Stimulated activated naive CD4-positive, alpha-beta T cell treated with Interleukin-2 at 50 U/mL for 16 hours (primary cell): ENCODE results near the gene TP53AIP1.

Experiments used
- DNase-seq: peaks from one replicate; lab custom pipeline; 2025; lab: John Stamatoyannopoulos, UW

The TP53AIP1 gene

GRCh38 chr11:128942817-128943427, at the start of gene TP53AIP1:
TSS of gene TP53AIP1 (minus strand) at chr11:128942871. CDS start at chr11:128937818, 5,053 bp downstream.
- no peak for DNase-seq

GRCh38 chr11:128988242-128988970, 45.7 kb upstream of the TP53AIP1 start:
- no peak for DNase-seq

- DNase-seq, result no peak
These were observed 43.2 kb upstream of the TP53AIP1 start for GRCh38 chr11:128985880-128986279.

- DNase-seq, result no peak
These were observed 40.4 kb upstream of the TP53AIP1 start for GRCh38 chr11:128983023-128983422.

- DNase-seq, result no peak
These were observed 38.6 kb upstream of the TP53AIP1 start for GRCh38 chr11:128981254-128981653.

- DNase-seq, result no peak
These were observed 28.0 kb upstream of the TP53AIP1 start for GRCh38 chr11:128970598-128971190.

GRCh38 chr11:128968916-128969315, 26.2 kb upstream of the TP53AIP1 start:
- no peak for DNase-seq

GRCh38 chr11:128967578-128967977, 24.9 kb upstream of the TP53AIP1 start:
- no peak for DNase-seq

- DNase-seq, result no peak
These were observed 22.8 kb upstream of the TP53AIP1 start for GRCh38 chr11:128965485-128965884.

- no peak for DNase-seq
These were observed 21.8 kb upstream of the TP53AIP1 start for GRCh38 chr11:128964463-128964930.

- DNase-seq, result no peak
These were observed 21.2 kb upstream of the TP53AIP1 start for GRCh38 chr11:128963744-128964325.

GRCh38 chr11:128962896-128963295, 20.2 kb upstream of the TP53AIP1 start:
- no peak for DNase-seq

- no peak for DNase-seq
These were observed 19.0 kb upstream of the TP53AIP1 start for GRCh38 chr11:128961645-128962044.

- DNase-seq, result no peak
These were observed 14.5 kb upstream of the TP53AIP1 start for GRCh38 chr11:128957202-128957482.

GRCh38 chr11:128956401-128957201, 13.9 kb upstream of the TP53AIP1 start:
- no peak for DNase-seq

GRCh38 chr11:128955636-128956035, 13.0 kb upstream of the TP53AIP1 start:
- no peak for DNase-seq

GRCh38 chr11:128953151-128953550, 10.5 kb upstream of the TP53AIP1 start:
- no peak for DNase-seq

GRCh38 chr11:128949791-128950454, 7.3 kb upstream of the TP53AIP1 start:
- DNase-seq, result no peak

- no peak for DNase-seq
These were observed 5.9 kb upstream of the TP53AIP1 start for GRCh38 chr11:128948583-128948982.

- DNase-seq, result no peak
These were observed 5.1 kb upstream of the TP53AIP1 start for GRCh38 chr11:128947773-128948172.

GRCh38 chr11:128946648-128947047, 4.0 kb upstream of the TP53AIP1 start:
- no peak for DNase-seq
